ENCODE measurements around the gene RILP.
A peak's percentile ranks its signal among the peaks of the same experiment; 100 is the strongest.
"Not testable (repeated sequence)": the region's sequence is repeated elsewhere in the genome, so short reads cannot be mapped to it uniquely, and the experiment has no call there.

Gene RILP

GRCh38 chr17:1649844-1650501, at the start of gene RILP:
TSS of gene RILP (minus strand) at chr17:1649866. CDS start at chr17:1649804, 62 bp downstream.
- no peak for DNase-seq (ENCODE audit: low read depth)

GRCh38 chr17:1697681-1698080, 48.0 kb upstream of the RILP start:
- DNase-seq (ENCODE audit: low read depth), result no peak

GRCh38 chr17:1695365-1695764, 45.7 kb upstream of the RILP start:
- DNase-seq (ENCODE audit: low read depth), result no peak

GRCh38 chr17:1693339-1693738, 43.7 kb upstream of the RILP start:
- no peak for DNase-seq (ENCODE audit: low read depth)

- no peak for DNase-seq (ENCODE audit: low read depth)
Measured at GRCh38 chr17:1690544-1691221, 41.0 kb upstream of the RILP start.

GRCh38 chr17:1688405-1688804, 38.7 kb upstream of the RILP start:
- DNase-seq (ENCODE audit: low read depth), result not testable (repeated sequence)

GRCh38 chr17:1686086-1686485, 36.4 kb upstream of the RILP start:
- no peak for DNase-seq (ENCODE audit: low read depth)

GRCh38 chr17:1684378-1685189, 34.9 kb upstream of the RILP start, which contains the start of gene PRPF8:
TSS of gene PRPF8 (minus strand) at chr17:1684867. CDS start at chr17:1684571, 296 bp downstream.
- peak; percentile 91 for DNase-seq (ENCODE audit: low read depth)

GRCh38 chr17:1683459-1683858, 33.8 kb upstream of the RILP start:
- no peak for DNase-seq (ENCODE audit: low read depth)

GRCh38 chr17:1676401-1676800, 26.7 kb upstream of the RILP start:
- no peak for DNase-seq (ENCODE audit: low read depth)

GRCh38 chr17:1673041-1673785, 23.5 kb upstream of the RILP start:
- no peak for DNase-seq (ENCODE audit: low read depth)

- DNase-seq (ENCODE audit: low read depth), result not testable (repeated sequence)
Measured at GRCh38 chr17:1663934-1664333, 14.3 kb upstream of the RILP start.

GRCh38 chr17:1661045-1661444, 11.4 kb upstream of the RILP start:
- DNase-seq (ENCODE audit: low read depth), result no peak

- no peak for DNase-seq (ENCODE audit: low read depth)
Measured at GRCh38 chr17:1658100-1658499, 8.4 kb upstream of the RILP start.

- DNase-seq (ENCODE audit: low read depth), result no peak
Measured at GRCh38 chr17:1653735-1654134, 4.1 kb upstream of the RILP start.

- DNase-seq (ENCODE audit: low read depth), result not testable (repeated sequence)
Measured at GRCh38 chr17:1652794-1653193, 3.1 kb upstream of the RILP start.

- DNase-seq (ENCODE audit: low read depth), result no peak
Measured at GRCh38 chr17:1651559-1651844, 1.8 kb upstream of the RILP start.

GRCh38 chr17:1650731-1651558, 1.3 kb upstream of the RILP start:
- no peak for DNase-seq (ENCODE audit: low read depth)

- DNase-seq (ENCODE audit: low read depth), result peak; percentile 86
Measured at GRCh38 chr17:1648963-1649843, 463 bp downstream of the RILP start.

- DNase-seq (ENCODE audit: low read depth), result no peak
Measured at GRCh38 chr17:1648173-1648962, 1.3 kb downstream of the RILP start.

Measured in stimulated activated CD8-positive, alpha-beta memory T cell treated with anti-CD3 and anti-CD28 coated beads, Interleukin-15, amount 100 ng/mL, for 24 hours (primary cell).